Tibial nerve (tissue), 4 donors: ENCODE results near the gene PROSER2.

Source experiments
- CTCF ChIP-seq, 5 experiments: fragments of 200-600 bp in 3 of 5; fragments of 450-650 bp in 2 of 5; sonication (generic) in 3 of 5; IDR thresholded peaks; one replicate each; pipeline ENCODE4 v1.5.1; 2016 to 2019; ENCODE audit warnings: antibody characterized with exemption in 5 of 5, mild to moderate bottlenecking in 3 of 5, moderate library complexity in 2 of 5
- EP300 ChIP-seq, 2 donors: sonication (generic); formaldehyde crosslinking; IDR thresholded peaks; one replicate each; pipeline ENCODE4 v1.6.1; 2017; ENCODE audit warnings: antibody characterized with exemption in 2 of 2, mild to moderate bottlenecking in 1 of 2

DNA sequence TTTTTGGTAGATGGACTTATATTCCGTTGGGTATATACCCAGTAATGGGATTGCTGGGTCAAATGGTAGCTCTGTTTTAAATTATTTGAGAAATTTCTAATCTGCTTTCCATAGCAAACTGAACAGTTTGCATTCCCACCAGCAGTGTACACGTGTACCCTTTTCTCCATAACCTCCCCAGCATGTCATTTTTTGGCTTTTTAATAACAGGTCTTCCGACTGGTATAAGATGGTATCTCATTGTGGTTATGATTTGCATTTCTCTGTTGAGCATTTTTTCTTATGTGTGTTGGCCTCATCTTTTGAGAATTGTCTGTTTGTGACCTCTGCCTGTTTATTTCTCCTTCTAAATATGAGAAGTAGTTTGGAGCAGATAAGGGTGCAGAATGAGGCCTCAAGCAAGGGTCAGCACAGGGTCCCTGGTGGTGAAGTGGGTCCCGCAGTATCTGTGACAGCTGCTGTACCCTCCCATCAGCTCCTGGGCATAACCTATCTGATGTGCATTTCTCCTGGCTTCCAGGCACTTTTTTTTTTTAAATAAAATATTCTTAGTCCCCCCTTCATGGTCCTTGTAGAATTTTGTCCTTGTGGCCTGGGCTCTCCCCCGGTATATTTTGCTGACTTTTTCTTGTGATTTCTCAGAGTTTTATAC lies 73.5 kb downstream of the PROSER2 start:
- TF ChIP-seq CTCF (IDR thresholded peaks at IDR 0.05) (no peak), EP300 (IDR thresholded peaks at IDR 0.05) (no peak)
